Ishikawa (cell line): ENCODE data around the gene ARG2.

ENCODE experiments used
- CEBPB ChIP-seq: IDR thresholded peaks from 2 replicates; pipeline ENCODE4 v1.6.1; 2012
- FOXM1 ChIP-seq: IDR thresholded peaks from 2 replicates; pipeline ENCODE4 v1.6.1; 2012; ENCODE audit warnings: low read depth, borderline replicate concordance
- RAD21 ChIP-seq: IDR thresholded peaks from 2 replicates; pipeline ENCODE4 v1.6.1; 2012; ENCODE audit warnings: low read depth
- TAF1 ChIP-seq: IDR thresholded peaks from 2 replicates; pipeline ENCODE4 v1.6.1; 2012; ENCODE audit warnings: low read depth, mild to moderate bottlenecking
- TCF12 ChIP-seq: IDR thresholded peaks from 2 replicates; pipeline ENCODE4 v1.6.1; 2012; ENCODE audit warnings: low read depth
- TF ChIP-seq, protein P1 (sequence below): IDR thresholded peaks from 2 replicates; pipeline ENCODE4 v1.6.1; 2012
- TF ChIP-seq, protein P2 (sequence below): IDR thresholded peaks from 2 replicates; pipeline ENCODE4 v1.6.1; 2012; ENCODE audit warnings: low read depth, mild to moderate bottlenecking

DNA sequence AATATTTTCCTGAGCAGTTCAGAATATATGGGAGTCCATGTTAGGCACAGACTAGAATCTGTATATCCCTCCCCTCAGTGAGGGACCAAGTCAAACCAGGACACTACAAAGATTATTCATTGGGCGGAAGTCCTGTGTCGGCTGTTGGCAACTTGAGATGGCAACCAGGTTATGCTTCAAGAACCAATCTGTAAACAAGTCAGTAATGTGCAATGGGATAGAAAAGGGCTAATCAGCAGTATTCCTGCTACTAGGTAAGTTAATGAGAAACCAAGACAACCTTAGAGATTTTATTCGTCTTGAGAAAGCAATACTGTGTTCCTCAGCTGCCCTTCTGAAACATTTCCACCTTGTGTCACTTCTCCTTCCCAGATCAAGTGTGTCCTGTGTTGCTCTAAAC is 26.4 kb downstream of the ARG2 start:
- TF ChIP-seq TAF1 = no peak
- no peak for TF ChIP-seq TCF12
- TF ChIP-seq, protein P1, sequence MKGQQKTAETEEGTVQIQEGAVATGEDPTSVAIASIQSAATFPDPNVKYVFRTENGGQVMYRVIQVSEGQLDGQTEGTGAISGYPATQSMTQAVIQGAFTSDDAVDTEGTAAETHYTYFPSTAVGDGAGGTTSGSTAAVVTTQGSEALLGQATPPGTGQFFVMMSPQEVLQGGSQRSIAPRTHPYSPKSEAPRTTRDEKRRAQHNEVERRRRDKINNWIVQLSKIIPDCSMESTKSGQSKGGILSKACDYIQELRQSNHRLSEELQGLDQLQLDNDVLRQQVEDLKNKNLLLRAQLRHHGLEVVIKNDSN = no peak
- TF ChIP-seq RAD21 = no peak
- TF ChIP-seq, protein P2, sequence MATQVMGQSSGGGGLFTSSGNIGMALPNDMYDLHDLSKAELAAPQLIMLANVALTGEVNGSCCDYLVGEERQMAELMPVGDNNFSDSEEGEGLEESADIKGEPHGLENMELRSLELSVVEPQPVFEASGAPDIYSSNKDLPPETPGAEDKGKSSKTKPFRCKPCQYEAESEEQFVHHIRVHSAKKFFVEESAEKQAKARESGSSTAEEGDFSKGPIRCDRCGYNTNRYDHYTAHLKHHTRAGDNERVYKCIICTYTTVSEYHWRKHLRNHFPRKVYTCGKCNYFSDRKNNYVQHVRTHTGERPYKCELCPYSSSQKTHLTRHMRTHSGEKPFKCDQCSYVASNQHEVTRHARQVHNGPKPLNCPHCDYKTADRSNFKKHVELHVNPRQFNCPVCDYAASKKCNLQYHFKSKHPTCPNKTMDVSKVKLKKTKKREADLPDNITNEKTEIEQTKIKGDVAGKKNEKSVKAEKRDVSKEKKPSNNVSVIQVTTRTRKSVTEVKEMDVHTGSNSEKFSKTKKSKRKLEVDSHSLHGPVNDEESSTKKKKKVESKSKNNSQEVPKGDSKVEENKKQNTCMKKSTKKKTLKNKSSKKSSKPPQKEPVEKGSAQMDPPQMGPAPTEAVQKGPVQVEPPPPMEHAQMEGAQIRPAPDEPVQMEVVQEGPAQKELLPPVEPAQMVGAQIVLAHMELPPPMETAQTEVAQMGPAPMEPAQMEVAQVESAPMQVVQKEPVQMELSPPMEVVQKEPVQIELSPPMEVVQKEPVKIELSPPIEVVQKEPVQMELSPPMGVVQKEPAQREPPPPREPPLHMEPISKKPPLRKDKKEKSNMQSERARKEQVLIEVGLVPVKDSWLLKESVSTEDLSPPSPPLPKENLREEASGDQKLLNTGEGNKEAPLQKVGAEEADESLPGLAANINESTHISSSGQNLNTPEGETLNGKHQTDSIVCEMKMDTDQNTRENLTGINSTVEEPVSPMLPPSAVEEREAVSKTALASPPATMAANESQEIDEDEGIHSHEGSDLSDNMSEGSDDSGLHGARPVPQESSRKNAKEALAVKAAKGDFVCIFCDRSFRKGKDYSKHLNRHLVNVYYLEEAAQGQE = no peak
- no peak for TF ChIP-seq FOXM1
- TF ChIP-seq CEBPB = no peak
